GM12878 (cell line): ENCODE results near the gene AURKA. TPM values are rescaled to one million over a fixed set of nuclear protein-coding genes. Genes with fewer than 3 reads are reported as not detected.

ENCODE experiments used
- ATAC-seq: fragments of 200-7000 bp; cut with Tn5 transposase; 3 replicates; pipeline ENCODE4 v1.9.1; 2020; ENCODE audit warnings: mild to moderate bottlenecking, moderate library complexity
- BruUV-seq: library from RNA; stranded (reverse); fragments of 400-500 nt; replicated peaks from 2 replicates; lab custom pipeline; 2021; lab: Mats Ljungman, UMichigan
- CTCF ChIA-PET: fragments of 300-600 bp; sonication (Branson Sonifier 250); formaldehyde crosslinking; extraction: SDS; loops from one replicate; lab custom pipeline; 2021; ENCODE audit warnings: inconsistent platforms; lab: Yijun Ruan, JAX
- POLR2A ChIA-PET: fragments of 350-600 bp; formaldehyde crosslinking; extraction: SDS; loops from one replicate; lab custom pipeline; 2021; ENCODE audit warnings: inconsistent platforms; lab: Charles Lee
- RAD21 ChIA-PET: fragments of 300-600 bp; sonication (Branson Sonifier 250); formaldehyde crosslinking; loops from one replicate; lab custom pipeline; 2023; ENCODE audit warnings: antibody characterized with exemption; ENCODE audit not compliant: unreplicated experiment; lab: Charles Lee
- SMC1A ChIA-PET: fragments of 300-600 bp; sonication (Branson Sonifier 250); formaldehyde crosslinking; loops from one replicate; lab custom pipeline; 2023; ENCODE audit not compliant: unreplicated experiment, uncharacterized antibody; lab: Charles Lee
- DNase-seq: peaks from one replicate; pipeline ENCODE4 v3.0.0-alpha.2; 2011; ENCODE audit warnings: low read depth, low spot score
- FAIRE-seq: peaks from 3 replicates; lab custom pipeline; 2011; peaks lifted over from hg19 to GRCh38; lab: Jason Lieb, UNC
- H2AFZ ChIP-seq: 2 replicates; pipeline ENCODE4 v1.6.0; 2011; ENCODE audit warnings: low read depth, low read length, control low read depth; ENCODE audit not compliant: control insufficient read depth
- H3K27ac ChIP-seq: 2 replicates; pipeline ENCODE4 v1.5.1; 2011; ENCODE audit warnings: control low read depth; ENCODE audit not compliant: control insufficient read depth, insufficient read depth
- H3K27me3 ChIP-seq, 2 experiments: replicated peaks in 1 of 2; 2 replicates each; pipeline versions ENCODE4 v1.6.0 to v1.6.1; 2011; ENCODE audit warnings: low read length in 1 of 2; ENCODE audit not compliant: control insufficient read depth in 2 of 2, insufficient read depth in 2 of 2
- H3K36me3 ChIP-seq, 2 experiments: 2 replicates each; pipeline ENCODE4 v1.5.1; 2011; ENCODE audit warnings: low read length in 1 of 2; ENCODE audit not compliant: control insufficient read depth in 2 of 2, insufficient read depth in 2 of 2
- H3K4me1 ChIP-seq: 2 replicates; pipeline ENCODE4 v1.6.1; 2011; ENCODE audit warnings: mild to moderate bottlenecking, low read length, moderate library complexity, mixed read lengths; ENCODE audit not compliant: control insufficient read depth, insufficient read depth
- H3K4me2 ChIP-seq: 2 replicates; pipeline ENCODE4 v1.6.0; 2011; ENCODE audit warnings: control low read depth; ENCODE audit not compliant: control insufficient read depth, insufficient read depth
- H3K4me3 ChIP-seq: fragments of 200-600 bp; sonication (generic); 2 replicates; pipeline ENCODE4 v1.5.1; 2016
- H3K79me2 ChIP-seq: 2 replicates; pipeline ENCODE4 v1.6.0; 2011; ENCODE audit warnings: low read length; ENCODE audit not compliant: control insufficient read depth, insufficient read depth
- H3K9ac ChIP-seq: 2 replicates; pipeline ENCODE4 v1.8.0; 2011; ENCODE audit warnings: low read length, control low read depth, mixed read lengths; ENCODE audit not compliant: control insufficient read depth, insufficient read depth
- H3K9me3 ChIP-seq: replicated peaks from 3 replicates; pipeline ENCODE4 v1.5.1; 2011; ENCODE audit warnings: mild to moderate bottlenecking, low read length; ENCODE audit not compliant: control insufficient read depth, insufficient read depth
- H4K20me1 ChIP-seq: 2 replicates; pipeline ENCODE4 v1.6.0; 2011; ENCODE audit not compliant: control insufficient read depth, insufficient read depth
- BRCA1 ChIP-seq: IDR thresholded peaks from 2 replicates; pipeline ENCODE4 v1.6.1; 2011; ENCODE audit warnings: low read depth, low read length, improper control_type of control experiment
- EGR1 ChIP-seq, 2 experiments: IDR thresholded peaks; 1 replicate in 1 of 2; 2 replicates in 1 of 2; pipeline ENCODE4 v1.6.1; 2011 to 2012; ENCODE audit warnings: low read depth in 2 of 2, low read length in 2 of 2, borderline replicate concordance in 1 of 2, mild to moderate bottlenecking in 1 of 2, moderate library complexity in 1 of 2
- FOXK2 ChIP-seq: fragments of 450-650 bp; IDR thresholded peaks from 2 replicates; pipeline ENCODE4 v1.6.1; 2017; ENCODE audit warnings: mild to moderate bottlenecking, moderate library complexity
- GATAD2B ChIP-seq: fragments of 450-650 bp; conservative IDR thresholded peaks from 2 replicates; pipeline ENCODE4 v1.6.1; 2017; ENCODE audit warnings: low read depth, mild to moderate bottlenecking, moderate library complexity
- NR2C2 ChIP-seq: IDR thresholded peaks from 2 replicates; pipeline ENCODE4 v1.6.1; 2011; ENCODE audit warnings: borderline replicate concordance, low read depth; ENCODE audit not compliant: control insufficient read depth, insufficient read length
- PAX8 ChIP-seq: fragments of 450-650 bp; IDR thresholded peaks from 2 replicates; pipeline ENCODE4 v1.6.1; 2017; ENCODE audit warnings: mild to moderate bottlenecking, moderate library complexity
- TBL1XR1 ChIP-seq: IDR thresholded peaks from 2 replicates; pipeline ENCODE4 v1.6.1; 2012; ENCODE audit warnings: low read depth, low read length, improper control_type of control experiment
- ZNF24 ChIP-seq: fragments of 450-650 bp; IDR thresholded peaks from 2 replicates; pipeline ENCODE4 v1.6.1; 2017; ENCODE audit warnings: antibody characterized with exemption, mild to moderate bottlenecking
- WGBS: methylation state at CpG from one replicate; pipeline ENCODE4 v1.1.6; 2016; ENCODE audit warnings: low lambda C conversion rate; ENCODE audit not compliant: insufficient replicate concordance, insufficient coverage; ENCODE audit errors: missing lambda C conversion rate; 5-methylcytosine and 5-hydroxymethylcytosine counted together
- in situ Hi-C: fragments of 300-500 bp; cut with MboI; formaldehyde crosslinking; loops from 9 replicates; pipeline ENCODE4 v1.14.3; 2018; ENCODE audit warnings: mixed read lengths
- intact Hi-C: fragments of 100-400 bp; cut with micrococcal nuclease; formaldehyde crosslinking; loops from one replicate; pipeline ENCODE4 v1.14.2; 2022; ENCODE audit not compliant: unreplicated experiment
- polyA plus RNA-seq, 11 experiments: library from polyadenylated mRNA; depleted of rRNA in 4 of 11; unstranded in 6 of 11; stranded (reverse) in 5 of 11; fragments of >200 nt; fragmentation: Nextera tagmentation in 4 of 11; fragmentation: Illumina TruSeq in 1 of 11; extraction: Ambion mirVana in 4 of 11; extraction: Trizol in 1 of 11; gene quantifications; 1 replicate in 1 of 11; 2 replicates in 10 of 11; pipeline versions ENCODE4 v1.2.1 to v1.2.3, GENCODE V29; 2011 to 2016; ENCODE audit warnings: inconsistent platforms in 2 of 11, missing spikeins in 2 of 11, low read depth in 1 of 11
- total RNA-seq, 4 experiments: library from RNA; depleted of rRNA in 3 of 4; stranded (reverse); fragments of >200 nt in 3 of 4; fragmentation: Illumina TruSeq in 1 of 4; extraction: Trizol in 1 of 4; gene quantifications; 2 replicates each; pipeline versions ENCODE4 v1.2.1 to v1.2.3, GENCODE V29; 2013 to 2021
- TF ChIP-seq, protein P1 (sequence below): fragments of 450-650 bp; IDR thresholded peaks from 2 replicates; pipeline ENCODE4 v1.6.1; 2016; ENCODE audit warnings: mild to moderate bottlenecking, moderate library complexity, borderline replicate concordance
- TF ChIP-seq, protein P2 (sequence below): IDR thresholded peaks from 2 replicates; pipeline ENCODE4 v1.6.1; 2012; ENCODE audit warnings: mild to moderate bottlenecking, low read depth, low read length

Gene AURKA
- total and polyA plus RNA-seq, 10 of the 15 experiments (the other 5 are each of a cell fraction or from before 2014, with no cell fraction given): 57.3 to 122 (median 73.4) TPM

DNA sequence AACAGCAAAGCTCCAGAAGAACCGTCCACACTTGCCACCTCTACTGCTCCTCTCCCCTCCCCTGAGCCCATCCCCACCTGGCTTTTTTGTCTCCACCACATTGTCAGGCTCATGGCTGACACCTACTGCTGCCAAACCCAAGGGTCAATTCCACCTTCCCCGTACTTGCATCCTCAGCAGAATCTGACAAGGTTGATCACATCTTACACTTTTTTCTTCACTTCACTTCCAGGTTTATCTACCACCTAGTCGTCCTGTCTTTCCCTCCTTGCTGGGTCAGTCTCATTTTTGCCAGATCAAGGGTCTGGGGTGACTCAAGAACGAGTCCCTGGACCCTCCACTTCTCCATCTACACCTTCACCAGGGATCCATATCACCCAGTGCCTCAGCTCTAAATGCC lies 3.1 kb downstream of the AURKA start (continued):
- TF ChIP-seq, protein P1, sequence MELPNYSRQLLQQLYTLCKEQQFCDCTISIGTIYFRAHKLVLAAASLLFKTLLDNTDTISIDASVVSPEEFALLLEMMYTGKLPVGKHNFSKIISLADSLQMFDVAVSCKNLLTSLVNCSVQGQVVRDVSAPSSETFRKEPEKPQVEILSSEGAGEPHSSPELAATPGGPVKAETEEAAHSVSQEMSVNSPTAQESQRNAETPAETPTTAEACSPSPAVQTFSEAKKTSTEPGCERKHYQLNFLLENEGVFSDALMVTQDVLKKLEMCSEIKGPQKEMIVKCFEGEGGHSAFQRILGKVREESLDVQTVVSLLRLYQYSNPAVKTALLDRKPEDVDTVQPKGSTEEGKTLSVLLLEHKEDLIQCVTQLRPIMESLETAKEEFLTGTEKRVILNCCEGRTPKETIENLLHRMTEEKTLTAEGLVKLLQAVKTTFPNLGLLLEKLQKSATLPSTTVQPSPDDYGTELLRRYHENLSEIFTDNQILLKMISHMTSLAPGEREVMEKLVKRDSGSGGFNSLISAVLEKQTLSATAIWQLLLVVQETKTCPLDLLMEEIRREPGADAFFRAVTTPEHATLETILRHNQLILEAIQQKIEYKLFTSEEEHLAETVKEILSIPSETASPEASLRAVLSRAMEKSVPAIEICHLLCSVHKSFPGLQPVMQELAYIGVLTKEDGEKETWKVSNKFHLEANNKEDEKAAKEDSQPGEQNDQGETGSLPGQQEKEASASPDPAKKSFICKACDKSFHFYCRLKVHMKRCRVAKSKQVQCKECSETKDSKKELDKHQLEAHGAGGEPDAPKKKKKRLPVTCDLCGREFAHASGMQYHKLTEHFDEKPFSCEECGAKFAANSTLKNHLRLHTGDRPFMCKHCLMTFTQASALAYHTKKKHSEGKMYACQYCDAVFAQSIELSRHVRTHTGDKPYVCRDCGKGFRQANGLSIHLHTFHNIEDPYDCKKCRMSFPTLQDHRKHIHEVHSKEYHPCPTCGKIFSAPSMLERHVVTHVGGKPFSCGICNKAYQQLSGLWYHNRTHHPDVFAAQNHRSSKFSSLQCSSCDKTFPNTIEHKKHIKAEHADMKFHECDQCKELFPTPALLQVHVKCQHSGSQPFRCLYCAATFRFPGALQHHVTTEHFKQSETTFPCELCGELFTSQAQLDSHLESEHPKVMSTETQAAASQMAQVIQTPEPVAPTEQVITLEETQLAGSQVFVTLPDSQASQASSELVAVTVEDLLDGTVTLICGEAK: no peak

DNA sequence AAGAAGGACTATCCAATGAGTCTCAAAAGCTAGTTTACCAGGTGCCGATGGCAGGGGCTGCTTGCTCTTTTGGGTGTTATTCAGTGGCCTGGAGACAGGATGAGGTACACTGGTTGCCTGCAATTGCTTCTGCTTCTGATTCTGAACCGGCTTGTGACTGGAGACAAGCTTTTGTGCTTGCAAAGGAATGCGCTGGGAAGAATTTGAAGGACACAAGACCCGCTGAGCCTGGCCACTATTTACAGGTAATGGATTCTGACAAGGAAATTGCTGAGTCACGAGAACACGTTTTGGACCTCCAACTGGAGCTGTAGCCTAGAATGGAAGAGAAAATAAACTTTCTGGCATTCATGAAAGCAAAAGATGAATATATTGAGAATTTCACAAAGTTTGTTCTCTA lies 5.8 kb downstream of the AURKA start:
- Histone ChIP-seq H3K27me3 (no peaks in the 10 kb centered on the region), H3K9ac (no peak overlapping the region), H3K27ac (no peak overlapping the region), H3K36me3 (peaks cover 10 to 26% of the 10 kb centered on the region in 2 experiments), H4K20me1 (peaks cover 3% of the 10 kb centered on the region), H2AFZ (no peak overlapping the region), H3K4me1 (no peaks in the 10 kb centered on the region), H3K79me2 (peaks cover 33% of the 10 kb centered on the region), H3K4me3 (no peak overlapping the region), H3K9me3 (no peaks in the 10 kb centered on the region), H3K4me2 (no peak overlapping the region)
- BruUV-seq: no TSS peak
- SMC1A ChIA-PET: interaction anchor here (0.6 to 3.1 kb wide), 2 partner anchors 10 to 71 kb away, joined by 3 to 10 read pairs; no protein-coding TSS in a partner anchor
- POLR2A ChIA-PET: no interaction called here
- FAIRE-seq: no peak
- no peak for ATAC-seq
- WGBS: 96% methylated on average over 6 of the region's 6 CpGs
- intact Hi-C loops: no loop called here
- in situ Hi-C loops: no loop called here
- TF ChIP-seq FOXK2 (no peak), BRCA1 (no peak), ZNF24 (no peak), TBL1XR1 (no peak), EGR1 (IDR thresholded peaks at IDR 0.05; ENCODE audit: borderline replicate concordance in 1 of 2, low read depth in 2 of 2, low read length in 2 of 2) (no peak), GATAD2B (no peak), NR2C2 (no peak), PAX8 (no peak)
- TF ChIP-seq, protein P2, sequence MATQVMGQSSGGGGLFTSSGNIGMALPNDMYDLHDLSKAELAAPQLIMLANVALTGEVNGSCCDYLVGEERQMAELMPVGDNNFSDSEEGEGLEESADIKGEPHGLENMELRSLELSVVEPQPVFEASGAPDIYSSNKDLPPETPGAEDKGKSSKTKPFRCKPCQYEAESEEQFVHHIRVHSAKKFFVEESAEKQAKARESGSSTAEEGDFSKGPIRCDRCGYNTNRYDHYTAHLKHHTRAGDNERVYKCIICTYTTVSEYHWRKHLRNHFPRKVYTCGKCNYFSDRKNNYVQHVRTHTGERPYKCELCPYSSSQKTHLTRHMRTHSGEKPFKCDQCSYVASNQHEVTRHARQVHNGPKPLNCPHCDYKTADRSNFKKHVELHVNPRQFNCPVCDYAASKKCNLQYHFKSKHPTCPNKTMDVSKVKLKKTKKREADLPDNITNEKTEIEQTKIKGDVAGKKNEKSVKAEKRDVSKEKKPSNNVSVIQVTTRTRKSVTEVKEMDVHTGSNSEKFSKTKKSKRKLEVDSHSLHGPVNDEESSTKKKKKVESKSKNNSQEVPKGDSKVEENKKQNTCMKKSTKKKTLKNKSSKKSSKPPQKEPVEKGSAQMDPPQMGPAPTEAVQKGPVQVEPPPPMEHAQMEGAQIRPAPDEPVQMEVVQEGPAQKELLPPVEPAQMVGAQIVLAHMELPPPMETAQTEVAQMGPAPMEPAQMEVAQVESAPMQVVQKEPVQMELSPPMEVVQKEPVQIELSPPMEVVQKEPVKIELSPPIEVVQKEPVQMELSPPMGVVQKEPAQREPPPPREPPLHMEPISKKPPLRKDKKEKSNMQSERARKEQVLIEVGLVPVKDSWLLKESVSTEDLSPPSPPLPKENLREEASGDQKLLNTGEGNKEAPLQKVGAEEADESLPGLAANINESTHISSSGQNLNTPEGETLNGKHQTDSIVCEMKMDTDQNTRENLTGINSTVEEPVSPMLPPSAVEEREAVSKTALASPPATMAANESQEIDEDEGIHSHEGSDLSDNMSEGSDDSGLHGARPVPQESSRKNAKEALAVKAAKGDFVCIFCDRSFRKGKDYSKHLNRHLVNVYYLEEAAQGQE: no peak
- RAD21 ChIA-PET: no interaction called here
- DNase-seq: no peak
- CTCF ChIA-PET: interaction anchor here (1.5 kb wide), 1 partner anchor 12 kb away, joined by 3 read pairs; no protein-coding TSS in a partner anchor
